Suprapubic skin (tissue), 4 donors: Measurements from ENCODE around the gene GNA12.
"Not testable (repeated sequence)": the region's sequence is repeated elsewhere in the genome, so short reads cannot be mapped to it uniquely, and the experiment has no call there.

Experiments
- CTCF ChIP-seq, 2 donors: fragments of 200-600 bp in 1 of 2; fragments of 450-650 bp in 1 of 2; sonication (generic) in 1 of 2; IDR thresholded peaks; one replicate each; pipeline ENCODE4 v1.5.1; 2016 to 2019; ENCODE audit warnings: antibody characterized with exemption in 2 of 2, mild to moderate bottlenecking in 1 of 2, moderate library complexity in 1 of 2
- EP300 ChIP-seq: sonication (generic); formaldehyde crosslinking; IDR thresholded peaks from one replicate; pipeline ENCODE4 v1.6.1; 2017; ENCODE audit warnings: antibody characterized with exemption
- POLR2A ChIP-seq, 2 donors: fragments of 450-650 bp; IDR thresholded peaks; one replicate each; pipeline ENCODE4 v1.6.1; 2017; ENCODE audit warnings: antibody characterized with exemption in 2 of 2, mild to moderate bottlenecking in 2 of 2, moderate library complexity in 2 of 2
- POLR2AphosphoS5 ChIP-seq, 3 donors: sonication (generic); formaldehyde crosslinking; IDR thresholded peaks; one replicate each; pipeline ENCODE4 v1.6.1; 2017; ENCODE audit warnings: antibody characterized with exemption in 3 of 3

GRCh38 chr7:2679135-2680127 lies 164.7 kb downstream of the GNA12 start:
- TF ChIP-seq CTCF (IDR thresholded peaks at IDR 0.05); EP300; POLR2AphosphoS5 (IDR thresholded peaks at IDR 0.05); POLR2A (IDR thresholded peaks at IDR 0.05): not testable (repeated sequence)
